HG03571 (cell line): Measurements from ENCODE around the gene PHOSPHO1.

Experiments used
- ATAC-seq: cut with Tn5 transposase; IDR thresholded peaks from one replicate; pipeline ENCODE4 v1.9.1; 2021; ENCODE audit not compliant: unreplicated experiment

PHOSPHO1 gene

GRCh38 chr17:49218941-49219913 lies 11.4 kb downstream of the PHOSPHO1 start:
- peak; percentile 44 for ATAC-seq

DNA sequence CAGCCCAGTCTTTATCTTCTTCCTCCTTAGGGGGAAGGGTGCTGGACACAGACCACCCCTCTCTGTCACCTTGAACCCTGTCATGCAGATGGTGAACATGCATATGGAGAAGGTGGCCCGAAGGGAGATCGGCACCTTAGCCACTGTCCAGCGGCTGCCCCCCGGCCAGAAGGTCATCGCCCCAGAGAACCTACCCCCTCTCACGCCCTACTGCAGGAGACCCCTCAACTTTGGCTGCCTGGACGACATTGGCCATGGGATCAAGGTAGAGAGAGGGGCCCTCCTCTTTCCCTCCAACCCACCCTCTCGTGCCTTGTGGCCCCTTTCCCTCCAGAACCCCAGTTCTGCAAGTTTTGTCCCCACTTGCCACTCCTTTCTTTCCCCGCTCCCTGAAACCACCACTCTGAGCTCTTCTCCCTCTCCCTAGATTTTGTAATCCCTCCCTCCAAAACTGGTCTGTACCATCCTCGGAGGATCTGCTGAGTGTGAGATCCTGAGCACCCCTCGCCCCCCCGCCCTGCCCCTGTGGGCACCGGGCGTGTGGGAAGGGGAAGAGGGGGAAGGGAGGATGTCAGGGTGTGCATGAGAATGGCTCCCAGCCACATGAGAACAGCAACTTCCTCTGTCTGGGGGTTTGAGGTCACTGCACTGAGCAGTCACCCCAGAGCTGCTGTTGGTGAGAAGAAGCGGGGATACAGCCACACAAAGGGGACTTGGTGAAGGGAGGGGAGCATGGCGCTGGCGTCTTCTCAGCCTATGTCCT lies 12.8 kb downstream of the PHOSPHO1 start:
- ATAC-seq: no peak

GRCh38 chr17:49216953-49217650 lies 13.5 kb downstream of the PHOSPHO1 start:
- ATAC-seq: no peak

- no peak for ATAC-seq
Measured at GRCh38 chr17:49216482-49216881, 14.1 kb downstream of the PHOSPHO1 start.

GRCh38 chr17:49214676-49215360 lies 15.8 kb downstream of the PHOSPHO1 start:
- ATAC-seq: no peak

DNA sequence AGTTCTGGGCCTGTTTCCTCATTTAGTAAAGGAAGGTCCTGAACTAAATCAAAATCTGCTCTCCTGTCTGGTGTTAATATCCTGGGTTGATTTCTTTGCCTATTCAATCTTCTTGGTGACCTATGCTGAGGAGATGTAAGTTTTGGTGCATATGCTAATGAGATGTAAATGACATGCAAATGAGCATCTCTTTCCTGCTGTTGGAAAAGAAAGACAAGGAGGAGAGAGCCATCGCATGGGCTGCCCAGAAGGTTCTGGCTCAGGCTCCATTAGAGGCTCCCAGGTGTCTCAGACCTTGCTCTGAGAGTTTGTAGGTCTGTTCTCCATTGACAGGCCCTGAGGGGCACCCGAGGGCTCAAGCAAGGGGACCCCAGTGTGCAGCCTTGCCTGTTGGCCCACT lies 16.7 kb downstream of the PHOSPHO1 start:
- ATAC-seq: no peak

GRCh38 chr17:49213399-49213798 lies 17.2 kb downstream of the PHOSPHO1 start:
- no peak for ATAC-seq

DNA sequence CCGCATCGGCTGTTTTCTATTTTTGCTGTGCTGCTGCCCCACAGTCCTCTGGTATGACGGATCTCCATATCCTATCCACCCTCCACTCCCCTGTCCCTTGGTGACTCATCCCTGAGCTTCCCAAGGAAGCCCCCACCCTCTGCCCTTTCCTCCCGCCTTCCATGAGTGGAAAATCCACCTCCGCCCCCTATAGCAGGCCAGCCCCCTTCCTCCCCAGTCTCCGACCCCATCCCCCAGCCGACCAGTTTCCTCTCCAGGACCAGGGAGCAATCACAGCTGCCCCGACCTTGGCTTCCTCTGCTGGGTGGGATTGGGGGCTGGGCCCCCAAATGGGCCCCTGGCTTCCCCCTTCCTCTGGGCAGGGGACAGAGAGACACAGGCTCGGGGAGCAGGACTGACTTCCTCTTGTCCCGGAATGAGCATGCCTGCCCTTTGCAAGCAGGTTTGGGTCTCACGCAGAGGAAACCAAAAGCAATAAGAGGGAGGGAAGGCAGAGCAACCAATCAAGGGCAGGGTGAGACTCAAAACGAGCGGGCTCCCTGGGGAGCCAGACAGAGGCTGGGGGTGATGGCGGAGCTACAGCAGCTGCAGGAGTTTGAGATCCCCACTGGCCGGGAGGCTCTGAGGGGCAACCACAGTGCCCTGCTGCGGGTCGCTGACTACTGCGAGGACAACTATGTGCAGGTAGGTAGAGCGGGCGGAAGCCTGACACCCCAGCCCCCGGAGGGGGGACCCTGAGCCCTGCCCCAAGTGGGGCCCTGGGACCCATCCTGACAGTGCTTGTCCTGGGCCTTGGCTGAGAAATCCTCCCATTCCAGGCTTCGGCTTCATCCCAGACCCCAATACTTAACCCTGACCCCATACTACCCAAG lies 20.2 kb downstream of the PHOSPHO1 start, which contains the start of the genes ABI3 and GNGT2:
ABI3 (plus strand) TSS at position 550 of the 872 bp plus-strand sequence; CDS start at position 568, 18 bp downstream.
GNGT2 (minus strand) TSS at position 417 of the 872 bp plus-strand sequence. CDS start 3,152 bp downstream, outside the sequence.
- ATAC-seq: peak; percentile 64

DNA sequence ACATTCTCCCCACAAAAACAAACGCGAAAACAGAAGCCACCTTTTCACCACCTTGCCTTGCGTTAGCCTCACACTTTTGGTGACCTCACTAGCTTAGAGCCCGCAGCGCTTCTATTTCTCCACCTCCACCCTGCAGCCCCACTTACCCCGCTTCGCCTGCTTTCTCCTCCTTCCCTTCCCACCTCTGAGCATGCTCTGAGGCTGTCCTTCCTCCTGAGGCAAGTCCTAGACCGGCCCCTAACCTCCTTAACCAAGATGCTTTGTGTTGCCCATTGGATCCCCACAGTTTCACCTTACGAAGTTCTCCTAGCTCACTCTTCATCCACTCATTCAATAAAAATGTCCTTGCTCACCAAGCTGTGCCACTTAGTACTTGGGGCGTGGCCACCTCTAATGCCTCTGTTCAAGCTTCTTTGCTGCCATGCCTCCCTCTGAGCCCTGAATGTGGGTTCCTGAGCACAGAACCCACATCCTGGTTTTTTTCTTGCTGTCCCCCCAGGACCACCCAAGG lies 21.5 kb downstream of the PHOSPHO1 start:
- no peak for ATAC-seq

GRCh38 chr17:49204516-49204915 lies 26.1 kb downstream of the PHOSPHO1 start:
- ATAC-seq: no peak

DNA sequence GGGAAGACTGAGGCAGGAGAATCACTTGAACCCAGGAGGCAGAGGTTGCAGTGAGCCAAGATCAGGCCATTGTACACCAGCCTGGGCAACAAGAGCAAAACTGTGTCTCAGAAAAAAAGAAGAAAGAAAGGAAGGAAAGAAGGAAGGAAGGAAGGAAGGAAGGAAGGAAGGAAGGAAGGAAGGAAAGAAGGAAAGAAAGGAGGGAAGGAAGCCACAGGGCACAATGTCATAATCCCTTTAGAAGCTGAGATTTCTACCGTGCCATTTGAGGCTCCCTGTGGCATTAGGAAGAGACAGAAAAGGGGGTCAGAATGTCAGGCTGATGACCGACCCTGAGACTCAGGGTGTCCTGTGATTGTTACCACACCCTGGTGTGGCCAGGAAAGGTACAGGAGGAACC lies 26.8 kb downstream of the PHOSPHO1 start:
- ATAC-seq: no peak

DNA sequence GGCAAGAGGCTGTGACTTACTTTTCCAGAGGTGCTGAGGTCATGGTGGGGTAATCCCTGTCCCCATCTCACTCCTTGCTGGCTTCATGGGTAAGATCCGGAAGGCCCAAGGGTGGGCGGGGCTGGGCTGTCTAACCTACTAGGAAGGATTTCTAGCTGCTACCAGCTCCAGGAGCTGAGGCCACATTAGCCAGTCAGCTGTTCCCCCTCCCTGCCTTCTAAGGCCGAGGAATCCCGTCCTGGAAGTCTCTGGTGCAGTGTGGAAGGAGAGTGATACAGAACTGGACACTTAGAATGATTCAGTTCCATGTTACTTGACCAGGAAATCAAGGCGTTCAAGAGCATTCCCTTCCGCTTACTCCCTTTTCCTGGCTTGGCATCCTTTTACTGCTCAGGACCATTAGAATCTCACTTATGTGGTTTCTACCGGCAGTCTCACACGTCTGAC lies 29.1 kb downstream of the PHOSPHO1 start:
- no peak for ATAC-seq

GRCh38 chr17:49200423-49201083 lies 30.0 kb downstream of the PHOSPHO1 start:
- ATAC-seq: no peak

DNA sequence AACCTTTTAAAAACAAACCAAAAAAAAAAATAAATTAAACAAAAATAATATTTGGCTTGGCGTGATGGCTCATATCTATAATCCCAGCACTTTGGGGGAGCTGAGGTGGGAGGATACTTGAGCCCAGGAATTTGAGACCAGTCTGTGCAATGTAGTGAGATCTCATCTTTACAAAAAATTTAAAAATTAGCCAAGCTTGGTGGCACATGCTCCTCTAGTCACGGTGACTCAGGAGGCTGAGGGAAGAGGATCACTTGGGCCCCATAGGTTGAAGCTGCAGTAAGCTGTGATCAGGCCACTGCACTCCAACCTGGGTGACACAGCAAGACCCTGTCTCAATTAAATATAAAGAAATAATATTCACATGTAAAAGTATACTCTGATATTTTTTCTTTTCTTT lies 32.4 kb downstream of the PHOSPHO1 start:
- ATAC-seq: no peak

DNA sequence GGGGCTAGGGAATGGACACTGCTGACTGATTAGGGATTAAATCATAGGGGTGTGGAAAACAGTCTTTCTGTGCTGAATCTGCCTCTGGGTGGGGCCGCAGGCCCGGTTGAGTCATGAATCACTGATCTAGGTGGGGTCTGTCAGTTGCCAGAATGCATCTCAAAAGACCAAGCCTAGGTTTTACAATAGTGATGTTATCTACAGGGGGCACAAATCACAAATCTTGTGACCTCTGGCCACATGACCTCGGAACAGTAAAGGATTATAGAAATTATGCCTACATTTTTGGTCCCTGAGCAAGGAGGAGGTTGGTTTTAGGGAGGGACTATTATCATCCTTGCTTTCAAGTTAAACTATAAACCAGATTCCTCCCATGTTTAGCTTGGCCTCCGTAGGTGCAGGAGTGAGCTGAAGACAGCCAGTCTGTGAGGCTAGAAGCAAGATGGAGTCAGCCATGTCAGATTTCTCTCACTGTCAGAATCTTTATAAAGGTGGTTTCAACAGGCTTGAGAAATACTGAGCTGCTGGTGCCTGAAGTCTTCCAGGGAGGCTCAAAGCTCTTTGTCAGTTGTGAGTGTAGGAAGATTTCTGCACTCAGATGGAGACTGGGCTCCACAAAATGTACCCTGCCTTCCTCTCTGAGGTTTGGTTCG lies 33.1 kb downstream of the PHOSPHO1 start:
- ATAC-seq: no peak

DNA sequence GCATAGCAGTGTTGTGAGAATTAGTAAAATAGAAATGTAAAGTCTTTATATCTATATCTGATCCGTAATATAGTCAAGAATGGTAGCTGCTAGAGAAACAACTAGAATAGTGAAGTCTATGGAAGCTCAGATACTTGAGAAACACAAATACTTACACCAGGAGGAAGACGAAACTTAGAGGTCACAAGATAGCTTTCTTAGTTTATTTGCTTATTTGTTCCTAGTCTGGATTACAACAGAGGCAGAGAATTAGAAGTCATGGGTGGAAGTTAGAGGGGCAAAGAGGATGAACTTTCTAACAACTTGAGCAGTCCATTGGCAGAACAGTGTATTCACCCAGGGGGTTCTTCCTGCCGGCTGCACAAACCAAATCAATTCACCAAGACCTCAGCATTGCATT lies 34.1 kb downstream of the PHOSPHO1 start:
- no peak for ATAC-seq

DNA sequence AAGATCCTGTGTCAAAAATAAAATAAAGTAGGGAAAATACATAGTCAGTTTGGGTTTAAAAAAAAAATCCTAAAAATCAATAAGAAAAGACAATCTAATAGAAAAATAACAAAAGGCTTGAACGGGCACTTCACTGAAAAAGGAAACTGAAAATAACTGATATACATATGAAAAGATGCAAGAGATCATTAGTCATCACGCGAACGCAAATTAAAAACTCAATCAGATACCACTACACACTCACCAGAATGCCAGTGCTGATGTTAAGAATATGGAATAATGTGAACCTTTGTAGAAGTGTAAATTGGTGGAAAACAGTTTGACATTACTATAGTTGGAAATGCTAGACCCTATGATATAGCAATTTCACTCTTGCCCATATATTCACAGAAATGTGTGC lies 34.8 kb downstream of the PHOSPHO1 start:
- no peak for ATAC-seq

GRCh38 chr17:49194297-49194607 lies 36.3 kb downstream of the PHOSPHO1 start:
- no peak for ATAC-seq
